NCI-H2171 (cell line): ENCODE results near the gene PELI3.
A peak's percentile ranks its signal among the peaks of the same experiment; 100 is the strongest.

Experiments used
- DNase-seq: peaks from one replicate; lab custom pipeline; 2025; lab: John Stamatoyannopoulos, UW

Gene PELI3

GRCh38 chr11:66475349-66476172 is 8.9 kb downstream of the PELI3 start:
- no peak for DNase-seq

GRCh38 chr11:66476173-66476840 is 9.6 kb downstream of the PELI3 start:
- DNase-seq: no peak

- DNase-seq: no peak
These were observed 10.1 kb downstream of the PELI3 start for GRCh38 chr11:66476841-66477251.

GRCh38 chr11:66477263-66478201 is 10.8 kb downstream of the PELI3 start:
- DNase-seq: no peak

GRCh38 chr11:66478729-66479393 is 12.2 kb downstream of the PELI3 start:
- DNase-seq: no peak

- DNase-seq: peak; percentile 85
These were observed 12.8 kb downstream of the PELI3 start for GRCh38 chr11:66479394-66480116.

- DNase-seq: peak; percentile 97
These were observed 13.6 kb downstream of the PELI3 start, which contains the start of gene DPP3 for GRCh38 chr11:66480117-66480938. Gene DPP3, plus strand, starts transcription at chr11:66480434. Its CDS starts 1,767 bp downstream, at chr11:66482201.

GRCh38 chr11:66484806-66485380 is 18.2 kb downstream of the PELI3 start:
- no peak for DNase-seq

- DNase-seq: no peak
These were observed 22.3 kb downstream of the PELI3 start for GRCh38 chr11:66488957-66489356.

GRCh38 chr11:66489636-66490035 is 22.9 kb downstream of the PELI3 start:
- peak; percentile 67 for DNase-seq

- DNase-seq: no peak
These were observed 24.7 kb downstream of the PELI3 start for GRCh38 chr11:66491315-66491935.

- DNase-seq: no peak
These were observed 25.6 kb downstream of the PELI3 start for GRCh38 chr11:66492161-66492865.

GRCh38 chr11:66493130-66493529 is 26.4 kb downstream of the PELI3 start:
- DNase-seq: no peak

GRCh38 chr11:66494458-66494857 is 27.8 kb downstream of the PELI3 start:
- no peak for DNase-seq

- no peak for DNase-seq
These were observed 28.2 kb downstream of the PELI3 start for GRCh38 chr11:66494935-66495334.

- no peak for DNase-seq
These were observed 28.7 kb downstream of the PELI3 start for GRCh38 chr11:66495401-66495854.

GRCh38 chr11:66497206-66497605 is 30.5 kb downstream of the PELI3 start:
- no peak for DNase-seq

- no peak for DNase-seq
These were observed 31.8 kb downstream of the PELI3 start for GRCh38 chr11:66498506-66498905.
